Hematopoietic multipotent progenitor cell treated with erythropoietin and hydrocortisone succinate and interleukin-3 and kit ligand, for 8 days (in vitro differentiated cells): Measurements from ENCODE around the gene RNF130.
A peak's percentile ranks its signal among the peaks of the same experiment; 100 is the strongest.

ENCODE experiments used
- DNase-seq: peaks from one replicate; pipeline ENCODE4 v3.0.0-alpha.2; 2015

The RNF130 gene

DNA sequence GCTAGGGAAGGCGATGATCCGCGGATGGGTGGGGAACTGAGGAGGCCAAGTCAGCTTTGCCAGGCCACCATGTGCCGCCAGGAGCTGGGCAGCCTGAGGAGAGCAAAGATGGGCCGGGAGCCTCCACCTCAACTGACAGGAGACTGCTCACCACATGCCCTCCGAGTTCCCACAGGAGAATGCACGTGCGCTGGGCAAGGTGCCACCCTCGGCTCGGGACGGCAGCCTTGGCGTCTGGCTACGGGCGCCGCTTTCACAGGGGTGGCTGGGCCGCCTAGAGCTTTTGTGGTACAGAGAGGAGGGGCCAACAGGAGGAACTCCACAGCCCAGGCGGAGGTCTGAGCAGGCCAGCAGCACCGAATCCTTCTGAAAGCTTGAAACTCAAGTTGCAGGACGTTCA is 158.6 kb downstream of the RNF130 start:
- DNase-seq, result no peak

DNA sequence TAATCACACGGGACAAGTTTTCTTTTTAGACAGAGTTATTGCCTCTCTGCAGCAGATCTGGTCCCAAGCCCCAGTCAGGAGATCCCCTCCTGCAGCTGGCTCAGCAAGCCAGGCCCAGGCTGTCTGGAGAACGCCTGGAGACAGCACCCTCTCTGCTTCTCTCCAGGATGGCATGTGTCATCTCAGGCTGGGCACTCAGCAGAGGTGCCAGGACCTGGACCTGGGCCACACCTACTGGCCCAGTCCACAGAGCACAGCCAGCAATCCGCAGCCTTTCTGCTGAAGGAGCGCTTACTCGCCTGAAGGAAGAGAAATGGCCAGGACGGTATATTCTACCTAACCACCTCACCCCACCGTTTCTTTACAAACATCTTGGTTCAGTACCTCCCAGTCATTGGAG is 159.2 kb downstream of the RNF130 start:
- no peak for DNase-seq

GRCh38 chr5:179909224-179909623 is 162.3 kb downstream of the RNF130 start:
- no peak for DNase-seq

GRCh38 chr5:179908528-179908927 is 163.0 kb downstream of the RNF130 start:
- DNase-seq, result no peak

DNA sequence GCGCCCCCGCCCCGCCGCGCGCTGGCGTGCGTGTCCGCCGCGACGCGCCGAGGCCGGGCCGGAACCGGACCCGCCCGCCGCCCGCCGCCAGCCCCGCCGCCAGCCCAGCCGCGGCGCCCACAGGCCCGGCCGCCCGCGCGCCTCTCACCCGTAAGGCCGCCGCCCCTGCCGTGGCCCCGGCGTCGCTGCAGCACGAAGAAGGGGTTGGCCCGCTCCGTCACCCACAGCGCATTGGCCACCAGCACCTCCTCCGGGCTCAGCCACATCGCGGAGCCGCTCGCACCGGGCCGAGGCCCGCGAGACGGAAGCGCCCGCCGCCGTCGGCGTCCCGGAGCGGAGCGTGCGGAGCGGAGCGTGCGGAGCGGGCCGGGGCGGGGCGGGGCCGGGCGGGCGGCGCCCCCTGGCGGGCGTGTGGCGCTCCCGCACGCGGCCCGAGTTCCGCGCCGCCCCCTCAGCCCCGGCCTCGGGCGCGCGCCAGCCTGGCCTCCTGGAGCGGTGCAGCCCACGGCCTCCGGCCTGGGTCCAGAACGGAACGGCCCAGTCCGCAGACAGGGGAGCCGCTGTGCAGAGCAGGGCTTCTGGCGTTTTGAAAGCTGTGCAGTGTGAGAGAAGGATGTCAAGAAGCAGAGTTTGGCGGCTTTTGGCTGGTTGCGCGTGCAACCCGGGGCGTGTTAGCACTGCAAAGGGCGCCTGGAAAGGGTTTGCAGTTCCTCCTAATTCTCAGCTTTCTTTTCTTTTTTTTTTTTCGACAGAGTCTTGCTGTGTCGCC is 163.8 kb downstream of the RNF130 start, which contains the start of gene TBC1D9B:
TBC1D9B (minus strand) TSS at position 342 of the 769 bp plus-strand sequence; CDS start at position 266, 76 bp downstream.
- DNase-seq, result peak; percentile 64

- DNase-seq, result peak; percentile 39
These were observed 164.6 kb downstream of the RNF130 start for GRCh38 chr5:179906795-179907555.

GRCh38 chr5:179906294-179906794 is 165.2 kb downstream of the RNF130 start:
- no peak for DNase-seq

- peak; percentile 51 for DNase-seq
These were observed 166.4 kb downstream of the RNF130 start for GRCh38 chr5:179905161-179905560.
